Keratinocyte (primary cell): ENCODE data around the gene CLN6.

Experiments used
- EZH2 ChIP-seq: IDR thresholded peaks from one replicate; pipeline ENCODE4 v1.6.1; 2012; ENCODE audit warnings: inconsistent platforms, mild to moderate bottlenecking, low read length, moderate library complexity
- TF ChIP-seq, protein P1 (sequence below), 3 experiments: IDR thresholded peaks in 1 of 3; conservative IDR thresholded peaks in 1 of 3; optimal IDR thresholded peaks in 1 of 3; 2 replicates in 2 of 3; 3 replicates in 1 of 3; pipeline versions ENCODE3 to v1.5.1; 2011; ENCODE audit warnings: low read length in 3 of 3, mild to moderate bottlenecking in 3 of 3, moderate library complexity in 2 of 3, control low read depth in 1 of 3, inconsistent platforms in 1 of 3; ENCODE audit not compliant: insufficient read depth in 2 of 3; ENCODE audit errors: extremely low read depth in 1 of 3

DNA sequence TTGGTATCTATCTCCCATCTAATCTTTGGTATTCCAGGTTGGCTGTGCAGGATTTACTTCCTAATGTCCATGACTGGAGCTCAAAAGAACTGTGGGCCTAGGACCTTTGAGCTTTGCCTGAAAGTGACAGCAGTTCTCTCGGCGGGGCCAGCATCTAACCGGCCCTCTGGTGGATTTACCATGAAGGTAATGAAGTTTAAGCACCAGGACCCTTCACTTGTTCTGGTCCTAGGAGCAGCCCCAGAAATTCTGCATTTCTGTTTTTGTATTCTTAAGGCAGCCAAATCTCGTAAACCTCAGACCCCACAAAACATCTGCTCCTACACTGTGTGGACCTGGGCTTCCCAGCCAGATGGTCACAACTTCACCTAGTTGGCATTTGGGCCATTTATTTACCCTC lies 37.4 kb downstream of the CLN6 start:
- TF ChIP-seq, protein P1, sequence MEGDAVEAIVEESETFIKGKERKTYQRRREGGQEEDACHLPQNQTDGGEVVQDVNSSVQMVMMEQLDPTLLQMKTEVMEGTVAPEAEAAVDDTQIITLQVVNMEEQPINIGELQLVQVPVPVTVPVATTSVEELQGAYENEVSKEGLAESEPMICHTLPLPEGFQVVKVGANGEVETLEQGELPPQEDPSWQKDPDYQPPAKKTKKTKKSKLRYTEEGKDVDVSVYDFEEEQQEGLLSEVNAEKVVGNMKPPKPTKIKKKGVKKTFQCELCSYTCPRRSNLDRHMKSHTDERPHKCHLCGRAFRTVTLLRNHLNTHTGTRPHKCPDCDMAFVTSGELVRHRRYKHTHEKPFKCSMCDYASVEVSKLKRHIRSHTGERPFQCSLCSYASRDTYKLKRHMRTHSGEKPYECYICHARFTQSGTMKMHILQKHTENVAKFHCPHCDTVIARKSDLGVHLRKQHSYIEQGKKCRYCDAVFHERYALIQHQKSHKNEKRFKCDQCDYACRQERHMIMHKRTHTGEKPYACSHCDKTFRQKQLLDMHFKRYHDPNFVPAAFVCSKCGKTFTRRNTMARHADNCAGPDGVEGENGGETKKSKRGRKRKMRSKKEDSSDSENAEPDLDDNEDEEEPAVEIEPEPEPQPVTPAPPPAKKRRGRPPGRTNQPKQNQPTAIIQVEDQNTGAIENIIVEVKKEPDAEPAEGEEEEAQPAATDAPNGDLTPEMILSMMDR (optimal IDR thresholded peaks at IDR 0.05 in 1 of 3, IDR thresholded peaks at IDR 0.05 in 1 of 3, conservative IDR thresholded peaks at IDR 0.05 in 1 of 3; ENCODE audit: extremely low read depth in 1 of 3, insufficient read depth in 2 of 3, low read length in 3 of 3): no peak
- no peak for TF ChIP-seq EZH2
